ENCODE measurements around the gene ADAD2.

The ADAD2 gene

DNA sequence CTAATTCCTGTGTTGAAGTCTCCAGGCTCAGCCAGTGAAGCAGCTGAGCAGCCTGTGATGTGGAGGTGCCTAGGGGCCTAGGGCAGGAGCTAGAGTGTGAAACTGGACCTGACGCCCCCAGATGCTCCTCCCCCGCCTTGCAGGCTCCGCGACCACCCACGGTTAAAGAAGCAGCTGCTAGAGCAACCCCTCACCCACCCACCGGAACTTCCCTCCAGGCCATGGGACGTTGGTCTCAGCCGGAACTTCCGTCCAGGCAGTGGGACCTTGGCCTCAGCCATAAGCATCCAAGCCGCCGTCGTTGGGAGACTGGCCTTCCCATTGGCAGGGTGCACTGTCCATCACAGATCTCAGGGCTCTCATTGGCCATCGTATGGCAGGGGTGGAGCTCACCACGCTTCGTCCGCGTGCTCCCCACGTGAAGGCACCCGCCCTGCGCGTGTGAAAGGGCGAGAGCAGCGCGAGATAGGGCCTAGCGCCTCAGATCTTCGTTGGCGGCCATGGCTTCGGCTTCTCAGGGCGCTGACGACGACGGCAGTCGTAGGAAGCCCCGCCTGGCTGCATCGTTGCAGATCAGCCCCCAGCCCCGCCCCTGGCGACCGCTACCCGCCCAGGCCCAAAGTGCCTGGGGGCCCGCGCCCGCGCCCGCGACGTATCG lies at the start of gene ADAD2:
TSS of gene ADAD2 (plus strand) at position 427 of the 658 bp plus-strand sequence. CDS start at position 501, 74 bp downstream.
- no peak within 1 kb of the TSS for H3K27ac ChIP-seq

DNA sequence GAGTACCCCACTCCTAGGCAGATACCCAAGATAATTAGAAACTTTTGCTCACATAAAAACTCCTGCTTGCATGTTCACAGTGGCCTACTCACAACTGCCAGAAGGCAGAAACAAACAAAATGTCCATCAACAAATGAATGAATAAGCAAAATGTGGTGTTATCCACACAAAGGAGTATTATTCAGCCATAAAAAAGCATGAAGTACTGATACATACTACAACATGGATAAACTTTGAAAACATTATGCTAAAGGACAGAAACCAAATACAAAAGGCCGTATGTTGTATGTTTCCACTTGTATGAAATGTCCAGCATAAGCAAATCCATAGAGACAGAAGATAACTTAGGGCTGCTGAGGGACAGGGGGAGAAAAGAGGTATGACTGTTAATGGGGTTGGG lies 47.9 kb upstream of the ADAD2 start:
- H3K27ac ChIP-seq, result no peak overlapping the region
- TF ChIP-seq ZFX (IDR thresholded peaks at IDR 0.05), result no peak
- TF ChIP-seq CTCF (conservative IDR thresholded peaks at IDR 0.05), result no peak

More for the DNA sequence above, at the start of gene ADAD2:
- TF ChIP-seq ZFX (IDR thresholded peaks at IDR 0.05) (no peak), CTCF (conservative IDR thresholded peaks at IDR 0.05) (no peak)

GRCh38 chr16:84143784-84144199 lies 47.2 kb upstream of the ADAD2 start:
- no peak overlapping the region; the same call in 1 of the 2 replicates for H3K27ac ChIP-seq
- no peak for TF ChIP-seq CTCF (conservative IDR thresholded peaks at IDR 0.05)
- TF ChIP-seq ZFX (IDR thresholded peaks at IDR 0.05), result no peak

- no peak for TF ChIP-seq CTCF (conservative IDR thresholded peaks at IDR 0.05)
- no peak for TF ChIP-seq ZFX (IDR thresholded peaks at IDR 0.05)
- peak overlapping the region; percentile 67 for H3K27ac ChIP-seq
These were observed 46.6 kb upstream of the ADAD2 start for GRCh38 chr16:84144209-84144858.

GRCh38 chr16:84144859-84145639 lies 45.9 kb upstream of the ADAD2 start, which contains the start of the genes DNAAF1 and HSDL1:
Gene DNAAF1 (plus strand): TSS chr16:84145308. CDS start chr16:84145441, 133 bp downstream.
Gene HSDL1 (minus strand): TSS chr16:84145177. CDS start chr16:84131321, 13,856 bp downstream.
- peak within 1 kb of the TSS; percentile 67 for H3K27ac ChIP-seq
- peak; percentile 56 for TF ChIP-seq CTCF (conservative IDR thresholded peaks at IDR 0.05)
- no peak for TF ChIP-seq ZFX (IDR thresholded peaks at IDR 0.05)

DNA sequence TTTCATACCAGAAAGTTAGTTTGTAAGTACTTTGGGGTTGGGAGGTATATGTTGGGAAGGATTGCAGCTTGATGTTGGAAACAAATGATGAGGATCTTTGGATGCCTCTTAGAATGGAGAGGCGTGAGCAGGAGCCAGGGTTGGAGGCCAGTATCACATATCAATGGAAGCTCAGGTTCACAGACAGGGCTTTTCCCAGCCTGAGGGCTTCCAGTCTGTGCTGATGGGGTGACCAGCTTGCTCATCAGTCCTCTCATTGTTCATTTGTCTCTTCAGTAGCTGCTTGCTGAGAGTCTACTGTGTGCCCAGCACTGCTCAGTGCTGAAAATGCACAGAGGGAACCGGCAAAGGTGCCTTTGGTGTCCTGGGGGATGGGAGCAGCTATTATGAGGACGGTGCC lies 40.0 kb upstream of the ADAD2 start:
- H3K27ac ChIP-seq, result no peak overlapping the region
- TF ChIP-seq CTCF (conservative IDR thresholded peaks at IDR 0.05) (no peak), ZFX (IDR thresholded peaks at IDR 0.05) (no peak)

Measured in C4-2B (cell line).